Astrocyte (in vitro differentiated cells and primary cell): Measurements from ENCODE around the gene MGMT. TPM values are rescaled to one million over a fixed set of nuclear protein-coding genes. Genes with fewer than 3 reads are reported as not detected.

Source experiments
- DNase-seq: peaks from one replicate; pipeline ENCODE4 v3.0.0-alpha.2; 2010; ENCODE audit warnings: low read depth
- FAIRE-seq: peaks from 2 replicates; lab custom pipeline; 2011; peaks lifted over from hg19 to GRCh38; lab: Jason Lieb, UNC
- H2AFZ ChIP-seq: 2 replicates; pipeline ENCODE4 v1.6.0; 2012; ENCODE audit warnings: low read depth, low read length, inconsistent platforms
- H3K27ac ChIP-seq: 2 replicates; pipeline ENCODE4 v1.5.1; 2011; ENCODE audit warnings: low read depth, low read length, inconsistent platforms
- H3K27me3 ChIP-seq: 2 replicates; pipeline ENCODE4 v1.6.0; 2011; ENCODE audit warnings: low read length, inconsistent platforms; ENCODE audit not compliant: insufficient read depth
- H3K36me3 ChIP-seq: 2 replicates; pipeline ENCODE4 v1.5.1; 2011; ENCODE audit warnings: low read length, inconsistent platforms; ENCODE audit not compliant: insufficient read depth
- H3K4me1 ChIP-seq: 2 replicates; pipeline ENCODE4 v1.5.1; 2011; ENCODE audit warnings: low read length, inconsistent platforms; ENCODE audit not compliant: insufficient read depth
- H3K4me2 ChIP-seq: 2 replicates; pipeline ENCODE4 v1.6.0; 2012; ENCODE audit warnings: low read length, inconsistent platforms
- H3K4me3 ChIP-seq: 2 replicates; pipeline ENCODE4 v1.5.1; 2011; ENCODE audit warnings: low read depth, mild to moderate bottlenecking, low read length, inconsistent platforms; ENCODE audit not compliant: insufficient read depth
- H3K79me2 ChIP-seq: 2 replicates; pipeline ENCODE4 v1.6.0; 2012; ENCODE audit warnings: mild to moderate bottlenecking, low read length, inconsistent platforms; ENCODE audit not compliant: insufficient read depth
- H3K9ac ChIP-seq: 2 replicates; pipeline ENCODE4 v1.6.0; 2012; ENCODE audit warnings: mild to moderate bottlenecking, low read length, inconsistent platforms
- H3K9me3 ChIP-seq: 2 replicates; pipeline ENCODE4 v1.5.1; 2012; ENCODE audit warnings: low read depth, mild to moderate bottlenecking, low read length, inconsistent platforms; ENCODE audit not compliant: insufficient read depth
- H4K20me1 ChIP-seq: 2 replicates; pipeline ENCODE4 v1.6.0; 2012; ENCODE audit warnings: low read length, inconsistent platforms; ENCODE audit not compliant: insufficient read depth
- H3K27ac Mint-ChIP-seq: one replicate; pipeline ENCODE4 v1.8.0; 2021; ENCODE audit warnings: mild to moderate bottlenecking, mixed read lengths; ENCODE audit not compliant: unreplicated experiment
- H3K27me3 Mint-ChIP-seq: one replicate; pipeline ENCODE4 v1.8.0; 2021; ENCODE audit warnings: low read depth, mixed read lengths; ENCODE audit not compliant: unreplicated experiment
- H3K36me3 Mint-ChIP-seq: one replicate; pipeline ENCODE4 v1.8.0; 2021; ENCODE audit warnings: low read depth, mixed read lengths; ENCODE audit not compliant: unreplicated experiment
- H3K4me1 Mint-ChIP-seq: one replicate; pipeline ENCODE4 v1.8.0; 2021; ENCODE audit warnings: low read depth, mixed read lengths; ENCODE audit not compliant: unreplicated experiment
- H3K4me3 Mint-ChIP-seq: one replicate; pipeline ENCODE4 v1.8.0; 2021; ENCODE audit warnings: mild to moderate bottlenecking, moderate library complexity, mixed read lengths; ENCODE audit not compliant: unreplicated experiment
- H3K9me3 Mint-ChIP-seq: one replicate; pipeline ENCODE4 v1.8.0; 2021; ENCODE audit warnings: mild to moderate bottlenecking, mixed read lengths; ENCODE audit not compliant: unreplicated experiment
- EZH2 ChIP-seq: IDR thresholded peaks from 2 replicates; pipeline ENCODE4 v1.6.1; 2012; ENCODE audit warnings: mild to moderate bottlenecking, low read length, inconsistent platforms; ENCODE audit not compliant: insufficient read depth
- total RNA-seq: library from RNA; stranded (reverse); gene quantifications from 2 replicates; pipeline ENCODE4 v1.2.1, GENCODE V29; 2021
- TF ChIP-seq, protein P1 (sequence below): IDR thresholded peaks from 2 replicates; pipeline ENCODE4 v1.5.1; 2011; ENCODE audit warnings: low read depth, mild to moderate bottlenecking, inconsistent platforms, low read length, moderate library complexity; ENCODE audit not compliant: insufficient read depth

The MGMT gene
- total RNA-seq, 1 donor from 2014 or later, result 9.5 TPM

DNA sequence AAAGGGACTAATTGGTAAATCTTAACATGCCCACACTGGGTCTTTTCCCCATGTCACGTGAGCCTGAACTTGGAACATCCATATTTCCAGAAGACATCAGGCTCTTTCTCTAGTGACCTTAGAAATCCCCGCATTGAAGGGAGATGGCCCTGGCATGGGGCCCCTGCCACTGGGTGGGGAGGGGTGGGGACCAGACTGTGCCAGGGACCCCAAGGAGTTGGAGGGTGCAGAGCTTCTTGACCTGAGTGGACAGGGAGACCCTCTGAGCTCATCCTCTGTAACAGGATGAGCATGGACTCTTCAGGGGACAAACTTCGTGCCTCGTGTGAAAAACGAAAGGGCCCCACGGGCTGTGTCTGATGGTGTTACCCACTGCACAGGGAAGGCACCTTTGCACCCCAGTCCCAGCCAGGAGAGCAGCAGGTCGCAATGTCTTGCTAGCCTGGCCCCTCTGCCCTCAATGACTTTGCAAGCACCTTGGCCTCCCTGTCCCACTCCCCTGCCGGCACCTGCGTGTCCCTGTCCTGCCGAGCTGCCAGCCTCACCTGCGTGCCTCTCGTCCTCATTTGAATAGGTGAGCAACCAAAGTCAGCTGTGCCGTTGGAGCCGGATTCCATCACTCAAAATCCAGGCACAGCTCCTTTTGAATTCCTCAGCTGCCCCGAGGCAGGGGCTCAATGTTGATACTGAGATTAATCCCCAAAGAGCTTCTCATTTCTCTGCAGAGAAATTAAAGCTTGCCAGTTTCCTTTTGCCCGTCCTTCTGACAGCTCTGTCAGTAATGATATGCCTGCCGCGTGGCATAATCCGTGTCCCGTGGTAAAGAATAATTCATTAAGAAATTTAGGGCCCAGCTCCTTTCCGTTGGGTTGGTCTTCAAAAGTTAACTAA, 262.1 kb downstream of the MGMT start:
- Mint-ChIP-seq H3K4me3 (no peak overlapping the region), H3K36me3 (peaks cover 7% of the 10 kb centered on the region), H3K9me3 (peaks cover 18% of the 10 kb centered on the region), H3K27ac (no peak overlapping the region), H3K4me1 (no peaks in the 10 kb centered on the region), H3K27me3 (peaks cover 3% of the 10 kb centered on the region)
- no peaks in the 10 kb centered on the region for H3K27me3 ChIP-seq
- H3K4me1 ChIP-seq, result no peaks in the 10 kb centered on the region
- no peaks in the 10 kb centered on the region for H3K36me3 ChIP-seq
- no peak overlapping the region for H3K4me3 ChIP-seq
- FAIRE-seq (no peak), DNase-seq (no peak)
- H4K20me1 ChIP-seq, result no peaks in the 10 kb centered on the region
- H3K9me3 ChIP-seq, result peaks cover 13% of the 10 kb centered on the region
- no peak for TF ChIP-seq EZH2
- TF ChIP-seq, protein P1, sequence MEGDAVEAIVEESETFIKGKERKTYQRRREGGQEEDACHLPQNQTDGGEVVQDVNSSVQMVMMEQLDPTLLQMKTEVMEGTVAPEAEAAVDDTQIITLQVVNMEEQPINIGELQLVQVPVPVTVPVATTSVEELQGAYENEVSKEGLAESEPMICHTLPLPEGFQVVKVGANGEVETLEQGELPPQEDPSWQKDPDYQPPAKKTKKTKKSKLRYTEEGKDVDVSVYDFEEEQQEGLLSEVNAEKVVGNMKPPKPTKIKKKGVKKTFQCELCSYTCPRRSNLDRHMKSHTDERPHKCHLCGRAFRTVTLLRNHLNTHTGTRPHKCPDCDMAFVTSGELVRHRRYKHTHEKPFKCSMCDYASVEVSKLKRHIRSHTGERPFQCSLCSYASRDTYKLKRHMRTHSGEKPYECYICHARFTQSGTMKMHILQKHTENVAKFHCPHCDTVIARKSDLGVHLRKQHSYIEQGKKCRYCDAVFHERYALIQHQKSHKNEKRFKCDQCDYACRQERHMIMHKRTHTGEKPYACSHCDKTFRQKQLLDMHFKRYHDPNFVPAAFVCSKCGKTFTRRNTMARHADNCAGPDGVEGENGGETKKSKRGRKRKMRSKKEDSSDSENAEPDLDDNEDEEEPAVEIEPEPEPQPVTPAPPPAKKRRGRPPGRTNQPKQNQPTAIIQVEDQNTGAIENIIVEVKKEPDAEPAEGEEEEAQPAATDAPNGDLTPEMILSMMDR, result no peak
- no peak overlapping the region for H3K4me2 ChIP-seq
- no peak overlapping the region for H3K9ac ChIP-seq
- no peaks in the 10 kb centered on the region for H3K79me2 ChIP-seq
- H2AFZ ChIP-seq, result no peak overlapping the region
- H3K27ac ChIP-seq, result no peak overlapping the region

DNA sequence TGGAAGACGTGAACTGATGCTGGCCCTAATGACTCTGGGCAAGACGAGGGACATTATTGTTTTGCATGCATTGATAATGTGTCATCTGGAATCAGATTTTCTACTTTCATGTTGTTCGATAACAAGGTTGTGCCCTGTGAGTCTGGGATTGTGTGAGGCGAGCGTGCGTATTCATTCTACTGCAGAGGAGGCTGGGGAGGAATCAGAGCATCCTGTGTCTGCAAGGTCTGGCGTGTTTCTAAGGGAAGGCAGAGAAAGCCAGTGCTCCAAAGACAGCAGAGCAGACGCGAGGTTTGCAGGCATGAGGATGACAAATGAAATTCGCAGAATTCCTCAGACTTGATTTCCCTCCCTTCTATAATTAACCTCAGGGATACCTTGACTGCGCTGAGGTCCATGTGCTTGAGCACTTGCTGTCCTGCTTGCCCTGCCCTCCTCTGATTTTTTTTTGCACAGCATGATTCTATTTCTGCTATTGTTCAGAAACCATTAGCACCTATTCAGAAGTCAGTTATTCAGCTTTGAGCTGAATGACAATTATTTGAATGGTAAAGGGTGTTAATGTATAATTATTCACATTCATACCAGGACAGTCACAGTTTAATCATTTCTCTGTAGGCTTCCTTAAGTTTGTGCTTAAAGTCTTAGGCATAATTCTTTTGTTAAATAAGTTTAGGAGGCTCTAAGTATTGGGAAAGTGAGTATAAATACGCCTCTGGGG, 263.4 kb downstream of the MGMT start:
- TF ChIP-seq, protein P1, result no peak
- TF ChIP-seq EZH2, result no peak
- Histone ChIP-seq H3K36me3 (no peaks in the 10 kb centered on the region), H2AFZ (no peak overlapping the region), H3K4me2 (no peak overlapping the region), H3K9me3 (peaks cover 13% of the 10 kb centered on the region), H3K27ac (no peak overlapping the region), H3K79me2 (no peaks in the 10 kb centered on the region), H3K27me3 (no peaks in the 10 kb centered on the region), H3K9ac (no peak overlapping the region), H4K20me1 (no peaks in the 10 kb centered on the region), H3K4me1 (no peaks in the 10 kb centered on the region), H3K4me3 (no peak overlapping the region)
- no peaks in the 10 kb centered on the region for H3K4me1 Mint-ChIP-seq
- H3K9me3 Mint-ChIP-seq, result peaks cover 18% of the 10 kb centered on the region
- peaks cover 3% of the 10 kb centered on the region for H3K27me3 Mint-ChIP-seq
- DNase-seq (no peak), FAIRE-seq (no peak)
- H3K4me3 Mint-ChIP-seq, result no peak overlapping the region
- H3K27ac Mint-ChIP-seq, result no peak overlapping the region
- peaks cover 4% of the 10 kb centered on the region for H3K36me3 Mint-ChIP-seq
